Measurements from ENCODE around the gene UGT1A9.

- TF ChIP-seq, protein P1, sequence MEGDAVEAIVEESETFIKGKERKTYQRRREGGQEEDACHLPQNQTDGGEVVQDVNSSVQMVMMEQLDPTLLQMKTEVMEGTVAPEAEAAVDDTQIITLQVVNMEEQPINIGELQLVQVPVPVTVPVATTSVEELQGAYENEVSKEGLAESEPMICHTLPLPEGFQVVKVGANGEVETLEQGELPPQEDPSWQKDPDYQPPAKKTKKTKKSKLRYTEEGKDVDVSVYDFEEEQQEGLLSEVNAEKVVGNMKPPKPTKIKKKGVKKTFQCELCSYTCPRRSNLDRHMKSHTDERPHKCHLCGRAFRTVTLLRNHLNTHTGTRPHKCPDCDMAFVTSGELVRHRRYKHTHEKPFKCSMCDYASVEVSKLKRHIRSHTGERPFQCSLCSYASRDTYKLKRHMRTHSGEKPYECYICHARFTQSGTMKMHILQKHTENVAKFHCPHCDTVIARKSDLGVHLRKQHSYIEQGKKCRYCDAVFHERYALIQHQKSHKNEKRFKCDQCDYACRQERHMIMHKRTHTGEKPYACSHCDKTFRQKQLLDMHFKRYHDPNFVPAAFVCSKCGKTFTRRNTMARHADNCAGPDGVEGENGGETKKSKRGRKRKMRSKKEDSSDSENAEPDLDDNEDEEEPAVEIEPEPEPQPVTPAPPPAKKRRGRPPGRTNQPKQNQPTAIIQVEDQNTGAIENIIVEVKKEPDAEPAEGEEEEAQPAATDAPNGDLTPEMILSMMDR (IDR thresholded peaks at IDR 0.05; ENCODE audit: insufficient read depth, low read length, poor library complexity, severe bottlenecking) = no peak
- TF ChIP-seq EZH2phosphoT487 (conservative IDR thresholded peaks at IDR 0.05; ENCODE audit: low read length) = no peak
These were observed 94.7 kb downstream of the UGT1A9 start for GRCh38 chr2:233766416-233766815.

Measured in SU-DHL-6 (cell line).